ENCODE measurements around the gene POLR3GL.
A peak's percentile ranks its signal among the peaks of the same experiment; 100 is the strongest.

The POLR3GL gene

DNA sequence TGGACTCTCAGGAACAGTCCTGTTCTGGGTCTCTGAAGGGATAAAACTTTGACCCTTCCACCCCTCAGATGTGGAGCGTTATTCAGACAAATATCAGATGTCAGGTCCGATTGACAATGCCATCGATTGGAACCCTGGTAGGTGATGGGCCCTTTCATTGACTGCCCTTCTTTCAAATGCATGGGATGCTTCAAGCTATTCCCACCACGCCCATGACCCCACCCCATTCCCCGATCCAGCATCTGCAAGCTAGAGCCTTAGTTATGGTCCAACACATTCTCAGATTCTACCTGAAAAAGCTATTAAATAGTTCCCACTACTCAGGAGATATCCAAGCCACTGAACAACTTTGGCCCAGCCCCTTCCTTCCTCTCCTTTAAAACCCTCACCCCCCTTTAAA is 12.5 kb downstream of the POLR3GL start:
- no peak for DNase-seq

DNA sequence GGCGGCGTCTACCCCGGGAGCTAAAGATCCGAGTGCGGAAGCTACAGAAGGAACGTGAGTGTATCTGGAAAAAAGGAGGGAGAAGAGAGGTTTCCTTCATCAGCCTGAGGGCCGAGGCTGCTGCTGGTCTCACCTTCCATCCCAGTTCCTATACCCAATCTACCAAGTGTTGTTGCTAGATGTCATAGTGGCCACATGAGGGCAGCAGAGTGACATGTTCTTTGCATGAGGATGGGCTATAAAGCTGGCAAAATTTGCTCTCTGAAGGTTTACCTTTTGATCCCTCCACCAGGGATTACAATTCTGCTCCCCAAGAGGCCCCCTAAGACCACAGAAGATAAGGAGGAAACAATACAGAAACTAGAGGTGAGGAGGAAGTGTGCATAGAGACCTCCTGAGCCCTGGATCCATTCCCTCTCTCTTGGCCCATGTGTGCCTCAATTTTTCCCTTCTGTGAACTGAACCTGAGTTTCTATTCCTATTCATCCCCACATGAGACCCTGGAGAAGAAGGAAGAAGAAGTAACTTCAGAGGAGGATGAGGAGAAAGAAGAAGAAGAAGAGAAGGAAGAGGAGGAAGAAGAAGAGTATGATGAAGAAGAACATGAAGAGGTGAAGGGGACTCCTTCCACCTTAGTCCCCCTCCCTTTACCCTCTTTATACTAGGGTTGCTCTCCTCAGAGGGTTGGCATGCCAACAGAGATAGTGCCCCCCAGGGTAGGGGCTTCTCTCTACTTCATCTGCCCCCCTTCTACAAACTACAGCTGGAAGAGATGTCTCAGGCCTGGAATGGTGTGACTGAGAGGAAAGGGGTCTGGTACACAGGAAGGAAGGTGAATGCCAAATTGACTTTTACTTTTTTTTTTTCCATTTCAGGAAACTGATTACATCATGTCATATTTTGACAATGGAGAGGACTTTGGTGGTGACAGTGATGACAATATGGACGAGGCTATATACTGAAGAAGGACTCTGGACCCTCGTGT is 13.3 kb downstream of the POLR3GL start:
- peak in 4 of 5 experiments; percentile 43 to 89 (median 64) for DNase-seq

DNA sequence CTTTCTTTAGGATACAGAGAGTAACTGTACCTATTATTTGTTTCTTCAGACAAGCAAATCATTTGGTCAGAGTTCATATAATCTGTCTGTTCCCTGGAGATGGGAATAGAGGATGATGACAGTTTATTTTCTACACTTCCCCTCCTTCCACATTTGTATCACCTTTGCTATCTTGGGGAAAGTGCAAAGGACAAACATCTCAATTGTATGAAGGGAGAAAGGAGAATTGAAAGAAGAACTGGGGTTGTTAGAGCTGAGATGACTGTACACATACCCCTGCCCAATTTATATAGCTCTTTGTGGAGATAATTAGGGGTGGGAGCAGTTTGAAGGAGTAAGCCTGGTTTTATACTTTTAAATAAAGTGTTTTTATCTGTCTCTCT is 14.0 kb downstream of the POLR3GL start:
- no peak for DNase-seq

DNA sequence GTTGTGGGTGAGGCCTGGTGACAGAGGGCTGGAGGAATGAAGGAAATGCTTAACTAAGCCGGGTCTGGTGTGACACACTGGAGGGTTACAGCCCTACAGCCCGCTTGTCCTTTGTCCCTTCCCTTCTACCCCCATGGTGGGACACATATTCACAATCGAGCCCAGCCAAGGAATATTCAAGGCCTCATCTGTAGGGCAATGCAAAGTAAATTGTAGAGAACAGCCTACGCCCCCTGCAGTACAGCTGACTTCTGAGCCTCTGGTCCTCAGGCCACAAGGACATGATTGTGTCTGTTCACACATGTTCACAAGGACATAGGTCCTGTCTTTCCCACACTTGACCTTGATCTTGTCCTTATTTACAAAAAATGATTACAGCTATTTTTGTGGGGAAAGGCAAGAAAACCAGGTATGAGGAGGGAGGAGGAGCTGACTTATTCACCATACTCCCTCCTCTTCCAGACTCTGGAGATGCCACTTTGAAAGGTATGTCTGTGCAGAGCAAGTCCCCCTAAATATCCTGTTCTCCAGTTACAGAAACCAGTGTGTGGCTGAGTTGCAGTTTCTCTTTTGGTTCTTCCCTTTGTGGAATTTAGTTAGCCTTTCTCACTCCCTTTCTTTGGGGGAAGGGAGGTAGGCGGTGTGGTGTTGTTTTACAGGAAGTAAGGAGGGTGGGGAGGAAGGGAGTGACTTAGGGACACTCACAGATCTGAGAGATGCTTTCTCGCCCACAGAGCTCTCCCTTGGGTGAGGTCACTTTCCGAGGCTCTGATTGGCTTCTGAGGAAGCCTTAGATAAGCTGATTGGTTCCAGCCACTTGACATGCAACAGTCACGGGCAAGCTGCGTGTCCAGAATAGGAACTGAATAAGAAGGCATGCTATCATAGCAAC is 14.6 kb downstream of the POLR3GL start:
- peak in 4 of 5 experiments; percentile 60 to 97 (median 68) for DNase-seq

DNA sequence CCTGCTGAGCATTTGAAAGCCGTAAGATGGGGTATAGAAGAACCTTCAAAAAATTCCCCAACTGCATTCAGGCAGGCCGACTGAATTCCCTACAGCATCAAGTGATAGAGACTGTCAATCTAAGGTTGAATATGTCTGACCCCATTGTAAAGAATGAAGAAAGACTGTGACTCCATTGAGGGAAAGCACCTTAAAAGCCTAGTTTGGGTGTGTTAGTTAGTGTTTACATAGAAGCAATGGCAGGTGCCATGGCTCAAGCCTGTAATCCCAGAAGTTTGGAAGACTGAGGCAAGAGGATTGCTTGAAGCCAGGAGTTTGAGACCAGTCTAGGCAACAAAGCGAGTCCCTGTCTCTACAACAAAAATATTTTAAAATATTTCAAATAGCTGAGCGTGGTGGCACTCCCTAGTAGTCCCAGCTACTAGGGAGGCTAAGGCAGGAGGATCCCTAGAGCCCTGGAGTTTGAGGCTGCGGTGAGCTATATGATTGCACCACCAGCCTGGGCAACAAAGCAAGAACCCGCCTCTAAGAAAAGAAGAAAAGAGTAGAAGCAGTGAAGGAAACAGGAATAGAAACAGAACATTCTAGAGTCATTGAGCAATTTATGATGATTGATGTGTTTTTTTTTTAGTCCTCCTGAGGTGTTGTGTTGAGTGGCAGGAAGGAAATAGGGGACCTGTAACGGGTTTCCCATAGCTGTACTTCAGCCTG is 15.4 kb downstream of the POLR3GL start:
- peak in 2 of 5 experiments; percentile 60 to 72 for DNase-seq

DNA sequence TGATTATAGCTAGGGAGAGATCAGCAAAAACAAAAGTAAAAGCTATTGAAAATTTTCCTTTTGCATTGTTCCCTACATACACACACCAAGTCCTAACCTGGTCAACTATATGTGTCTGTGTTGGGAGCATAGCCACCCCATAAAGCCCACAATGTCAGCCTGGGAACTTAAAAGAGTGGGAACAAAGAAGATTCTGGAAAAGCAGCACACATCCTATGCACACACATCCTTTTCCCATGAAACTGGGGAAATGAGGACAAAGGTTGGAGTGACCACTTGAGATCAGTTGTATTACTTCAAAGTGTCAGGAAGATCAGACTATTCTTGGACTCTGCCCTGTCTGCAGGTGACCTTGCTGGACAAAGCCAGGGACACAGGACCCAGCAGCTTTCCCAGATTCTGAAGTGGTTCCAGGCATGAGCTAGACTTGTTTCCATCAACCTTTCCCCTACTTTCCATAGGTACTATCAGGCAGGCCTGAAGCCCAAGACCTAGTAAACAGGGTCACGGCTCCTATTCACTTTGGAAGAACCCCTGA is 16.0 kb downstream of the POLR3GL start:
- DNase-seq = no peak

DNA sequence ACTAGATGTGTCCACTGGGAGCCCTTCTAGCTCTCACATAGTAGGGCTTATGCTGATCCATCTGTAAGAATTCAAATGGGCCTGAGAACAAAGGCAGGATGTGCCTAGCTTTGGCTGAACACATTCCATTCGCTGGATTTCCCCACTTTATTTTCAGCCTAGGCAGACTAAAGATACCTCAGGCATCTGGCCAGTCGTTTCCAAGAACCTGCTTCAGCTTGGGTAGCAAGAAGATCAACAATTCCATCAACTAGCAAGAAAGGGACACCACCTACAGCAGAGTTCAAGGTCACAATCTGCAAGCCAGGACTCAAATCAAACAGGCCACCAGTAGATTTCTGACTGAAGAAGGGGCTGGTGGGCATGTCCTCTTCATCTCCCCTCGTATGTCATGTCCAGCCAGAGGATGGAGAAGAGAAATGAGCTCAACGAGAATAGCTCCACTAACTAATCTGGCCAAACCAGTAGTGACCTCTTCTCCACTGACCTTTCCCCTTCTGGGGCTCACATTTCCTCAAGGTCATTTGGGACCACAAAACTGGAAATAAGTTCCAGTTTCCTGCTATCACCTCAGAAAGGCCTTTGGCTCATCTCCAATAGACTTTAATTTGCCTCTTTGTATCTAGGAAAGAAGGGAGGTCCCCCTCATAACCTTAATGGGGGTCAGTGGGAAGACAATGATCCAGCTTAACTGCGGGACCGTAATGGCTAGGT is 17.7 kb downstream of the POLR3GL start:
- no peak for DNase-seq

DNA sequence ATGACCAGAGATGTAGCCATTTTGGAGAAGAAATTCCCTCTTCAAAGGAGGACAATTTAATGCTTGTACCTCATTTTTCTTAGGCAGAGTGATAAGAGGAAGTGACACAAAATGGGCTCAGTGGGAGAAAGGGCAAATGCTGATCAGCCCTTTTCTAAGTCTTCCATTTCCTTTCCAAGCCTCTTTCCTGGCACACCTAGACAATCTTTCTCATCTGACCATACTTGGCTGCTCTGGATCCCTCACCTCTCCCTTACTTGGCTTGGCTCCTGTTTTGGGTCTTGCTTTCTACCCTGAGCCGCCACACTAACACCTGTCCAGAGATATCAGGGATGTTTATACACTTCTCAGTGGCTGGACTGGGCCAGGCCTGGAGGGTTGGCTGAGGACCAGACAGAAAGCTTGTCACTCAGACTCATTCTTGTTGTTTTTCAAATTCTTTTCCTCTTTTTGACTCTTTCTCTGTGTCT is 18.8 kb downstream of the POLR3GL start:
- DNase-seq = no peak

DNA sequence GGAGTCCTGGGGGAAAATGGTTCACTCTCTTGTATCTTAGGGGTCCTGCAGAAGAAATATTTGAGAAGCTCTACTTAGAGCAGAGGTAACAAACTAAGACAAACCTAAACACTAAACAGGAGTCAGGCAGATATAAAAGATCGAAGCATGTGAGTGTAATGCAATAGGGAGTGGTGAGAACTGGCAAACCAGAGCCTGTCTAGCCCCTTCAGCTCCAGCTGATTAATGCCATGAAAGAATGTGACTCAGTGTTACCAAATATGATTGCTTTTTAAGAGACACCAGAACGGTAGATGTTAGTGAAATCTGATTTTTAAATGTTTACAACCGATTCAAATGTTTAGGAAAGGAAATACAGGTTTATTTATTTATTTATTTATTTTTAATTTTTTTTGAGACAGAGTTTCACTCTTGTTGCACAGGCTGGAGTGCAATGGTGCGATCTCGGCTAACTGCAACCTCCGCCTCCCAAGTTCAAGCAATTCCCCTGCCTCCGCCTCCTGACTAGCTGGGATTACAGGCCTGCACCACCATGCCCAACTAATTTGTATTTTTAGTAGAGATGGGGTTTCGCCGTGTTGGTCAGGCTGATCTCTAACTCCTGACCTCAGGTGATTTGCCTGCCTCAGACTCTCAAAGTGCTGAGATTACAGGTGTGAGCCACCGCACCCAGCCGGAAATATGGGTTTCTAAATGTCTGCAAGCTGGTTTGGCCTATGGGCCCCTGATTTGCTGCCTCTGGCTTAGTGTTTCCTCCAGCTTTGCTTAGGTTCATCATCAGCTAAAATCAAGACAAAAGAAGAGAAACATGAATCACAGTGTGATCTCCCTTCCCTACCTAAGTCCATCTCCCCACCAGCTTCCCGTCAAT is 19.7 kb downstream of the POLR3GL start:
- peak in 2 of 5 experiments; percentile 62 to 69 for DNase-seq

DNA sequence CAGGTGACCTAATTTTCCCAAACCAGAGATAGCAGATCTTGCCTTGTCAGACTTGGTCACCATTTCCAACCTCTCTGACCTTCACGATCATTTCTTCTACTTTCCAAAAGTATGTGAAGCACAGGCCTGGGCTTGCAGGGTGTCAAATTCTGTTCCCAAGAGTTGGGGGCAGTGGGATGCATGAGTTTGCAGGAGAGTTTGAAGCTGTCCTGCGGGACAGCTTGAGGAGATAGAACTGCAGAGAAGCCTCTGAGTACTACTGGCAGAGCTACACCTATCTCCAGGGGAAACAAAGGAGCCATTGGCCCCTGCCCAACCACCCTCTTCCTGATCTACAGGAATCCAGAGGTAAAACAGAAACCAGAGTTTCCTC is 20.6 kb downstream of the POLR3GL start:
- no peak for DNase-seq

DNA sequence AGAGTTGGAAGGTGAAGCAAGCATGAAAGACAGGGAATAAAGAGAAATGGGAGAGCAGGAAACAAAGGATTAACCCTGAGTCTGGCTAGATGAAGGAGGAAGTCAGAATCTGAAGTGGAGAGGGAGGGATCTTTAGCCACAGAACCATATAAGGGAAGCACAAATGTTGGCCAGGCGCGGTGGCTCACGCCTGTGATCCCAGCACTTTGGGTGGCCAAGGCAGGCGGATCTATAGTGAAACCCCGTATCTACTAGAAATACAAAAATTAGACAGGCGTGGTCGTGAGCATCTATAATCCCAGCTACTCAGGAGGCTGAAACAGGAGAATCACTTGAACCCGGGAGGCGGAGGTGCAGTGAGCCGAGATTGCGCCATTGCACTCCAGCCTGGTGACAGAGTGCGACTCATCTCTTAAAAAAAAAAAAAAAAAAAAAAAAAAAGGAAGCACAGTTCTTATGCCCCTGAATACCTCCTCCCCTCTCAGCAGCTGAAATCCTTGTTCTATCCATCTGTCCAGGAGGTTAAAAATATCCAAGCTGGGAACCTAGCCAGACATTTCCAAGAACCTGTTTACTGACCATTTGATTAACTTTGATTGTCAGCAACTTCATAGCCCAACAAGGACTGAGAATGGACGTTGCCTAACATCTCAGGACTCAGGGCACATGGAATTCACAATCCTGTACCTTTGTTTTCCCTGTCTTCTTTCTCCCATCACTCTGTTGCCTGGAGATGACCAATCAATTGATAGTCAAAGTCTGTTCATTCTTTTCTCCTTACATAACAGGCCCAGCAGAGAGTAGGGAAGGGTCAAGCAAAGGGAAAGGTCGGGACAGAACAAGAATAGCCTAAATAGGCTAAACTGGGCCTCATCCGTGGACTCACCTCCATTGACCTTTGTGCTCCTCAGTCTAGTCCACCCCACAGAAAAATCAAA is 21.3 kb downstream of the POLR3GL start:
- DNase-seq = no peak

DNA sequence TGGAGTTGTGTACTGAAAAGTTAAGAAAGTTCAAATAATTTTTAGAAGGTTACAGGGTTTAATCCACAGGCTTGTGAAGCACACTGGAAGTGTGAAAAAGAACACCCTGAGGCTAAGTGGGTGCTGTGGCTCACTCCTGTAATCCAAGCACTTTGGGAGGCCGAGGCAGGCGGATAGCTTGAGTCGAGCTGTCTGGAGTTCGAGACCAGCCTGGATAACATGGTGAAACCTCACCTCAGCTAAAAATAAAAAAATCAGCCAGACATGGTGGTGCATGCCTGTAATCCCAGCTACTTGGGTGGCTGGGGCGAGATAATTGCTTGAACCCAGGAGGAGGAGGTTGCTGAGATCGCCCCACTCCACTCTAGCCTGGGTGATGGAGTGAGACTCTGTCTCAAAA is 22.1 kb downstream of the POLR3GL start:
- no peak for DNase-seq

DNA sequence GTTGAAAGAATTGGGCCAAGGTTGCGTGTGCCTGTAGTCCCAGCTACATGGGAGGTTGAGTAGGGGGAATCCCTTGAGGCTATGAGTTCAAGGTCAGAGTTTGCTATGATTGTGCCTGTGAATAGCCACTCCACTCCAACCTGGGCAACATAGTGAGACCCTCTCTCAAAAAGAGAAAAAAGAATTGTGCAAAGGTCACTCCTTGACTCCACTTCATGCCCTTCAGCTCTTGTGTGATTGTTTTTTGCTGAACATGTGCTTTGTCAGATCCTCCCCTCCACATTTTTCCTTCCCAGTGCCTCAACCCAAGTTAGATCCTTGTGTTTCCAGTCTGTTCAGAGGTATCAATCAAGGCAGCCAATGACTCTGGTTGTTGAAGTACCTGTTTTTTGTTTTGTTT is 23.4 kb downstream of the POLR3GL start:
- no peak for DNase-seq

DNA sequence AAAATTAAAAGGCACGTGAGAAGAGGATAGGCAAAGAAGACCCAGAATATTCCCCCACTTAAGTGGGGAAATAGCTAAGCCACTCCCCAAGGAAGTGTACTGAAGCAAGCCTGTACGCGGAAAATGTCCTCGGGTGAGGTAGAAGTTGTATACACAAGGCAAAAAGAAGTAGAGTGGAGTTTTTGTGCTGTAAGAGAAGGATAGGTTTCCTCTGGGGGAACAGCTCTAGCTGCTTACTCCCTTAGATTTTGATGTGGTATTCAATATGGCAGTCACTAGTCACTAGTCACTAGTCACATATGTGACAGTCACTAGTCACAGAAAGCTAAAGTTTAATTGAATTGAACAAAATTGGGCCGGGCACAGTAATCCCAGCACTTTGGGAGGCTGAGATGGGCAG is 24.3 kb downstream of the POLR3GL start:
- no peak for DNase-seq

DNA sequence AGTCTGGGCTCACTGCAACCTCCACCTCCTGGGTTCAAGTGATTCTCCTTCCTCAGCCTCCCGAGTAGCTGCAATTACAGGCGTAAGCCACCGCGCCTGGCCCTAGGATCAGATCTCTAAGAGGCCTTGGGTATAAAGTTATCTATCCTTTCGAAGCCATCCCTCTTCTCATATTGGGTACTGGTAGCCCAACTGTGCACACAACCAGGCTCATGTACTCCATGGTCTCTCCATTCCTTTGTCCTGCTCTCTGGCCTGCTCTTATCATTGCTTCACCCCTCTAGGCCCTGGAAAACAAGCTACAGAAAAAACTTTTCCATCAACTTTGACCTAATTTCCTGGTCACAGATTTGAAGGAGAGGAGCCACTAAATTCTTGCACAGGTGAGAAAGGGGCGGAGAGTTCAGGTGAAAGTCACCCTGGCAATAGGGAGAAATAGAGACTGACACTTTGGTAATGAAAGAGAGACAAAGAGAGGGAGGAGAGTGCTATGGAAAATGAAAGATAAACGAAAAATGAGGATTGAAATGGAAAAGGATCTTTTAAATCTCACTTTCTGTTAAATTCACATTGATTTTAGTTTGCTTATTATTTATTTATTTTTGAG is 25.9 kb downstream of the POLR3GL start:
- peak in 2 of 5 experiments; percentile 17 to 51 for DNase-seq

DNA sequence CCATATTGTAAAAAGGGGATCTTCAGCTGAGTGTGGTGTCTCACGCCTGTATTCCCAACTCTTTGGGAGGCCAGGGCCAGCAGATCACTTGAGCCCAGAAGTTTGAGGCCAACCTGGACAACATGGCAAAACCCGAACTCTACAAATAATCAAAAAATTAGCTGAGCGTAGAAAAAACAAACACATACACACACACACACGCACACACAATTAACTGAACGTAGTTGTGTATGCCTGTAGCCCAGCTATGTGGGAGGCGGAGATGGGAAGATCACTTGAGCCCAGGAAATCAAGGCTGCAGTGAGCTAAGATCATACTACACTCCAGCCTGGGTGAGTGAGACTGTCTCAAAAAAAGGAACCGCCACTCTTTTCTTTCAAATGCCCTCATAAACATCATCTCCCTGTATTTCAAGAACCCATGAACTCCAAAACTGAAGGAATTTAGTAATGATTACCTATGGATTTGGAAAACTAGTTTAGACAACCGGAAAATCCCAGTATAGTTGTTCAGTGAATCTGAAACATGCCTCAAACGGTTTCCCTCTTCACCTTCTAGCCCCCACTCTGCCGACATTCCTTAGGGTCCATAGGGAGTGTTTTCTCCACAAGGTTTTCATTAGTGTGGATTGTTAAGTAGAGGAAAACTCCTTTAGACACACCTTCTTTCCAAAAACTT is 27.4 kb downstream of the POLR3GL start:
- peak in 1 of 5 experiments; percentile 58 for DNase-seq

DNA sequence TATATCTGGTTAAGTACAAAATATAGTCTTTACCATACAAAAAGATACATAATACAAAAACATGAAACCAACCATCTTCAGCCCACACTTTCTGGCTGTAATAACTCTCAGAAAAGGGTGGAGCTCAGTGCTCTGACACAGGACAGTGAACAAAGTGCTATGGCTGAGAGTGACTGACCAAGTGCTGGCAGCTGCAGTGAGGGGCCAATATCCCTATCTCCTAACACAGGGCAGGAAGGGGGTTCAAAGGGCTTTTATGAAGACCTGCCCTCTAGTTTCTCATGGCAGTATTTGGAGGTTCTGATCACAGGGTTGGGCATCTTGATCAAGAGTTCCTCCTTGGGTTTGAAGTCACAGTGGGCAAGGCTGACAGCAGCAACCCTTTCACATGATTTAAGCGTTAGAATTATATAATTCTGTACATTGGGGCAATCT is 28.0 kb downstream of the POLR3GL start:
- DNase-seq = peak in 1 of 5 experiments; percentile 28

DNA sequence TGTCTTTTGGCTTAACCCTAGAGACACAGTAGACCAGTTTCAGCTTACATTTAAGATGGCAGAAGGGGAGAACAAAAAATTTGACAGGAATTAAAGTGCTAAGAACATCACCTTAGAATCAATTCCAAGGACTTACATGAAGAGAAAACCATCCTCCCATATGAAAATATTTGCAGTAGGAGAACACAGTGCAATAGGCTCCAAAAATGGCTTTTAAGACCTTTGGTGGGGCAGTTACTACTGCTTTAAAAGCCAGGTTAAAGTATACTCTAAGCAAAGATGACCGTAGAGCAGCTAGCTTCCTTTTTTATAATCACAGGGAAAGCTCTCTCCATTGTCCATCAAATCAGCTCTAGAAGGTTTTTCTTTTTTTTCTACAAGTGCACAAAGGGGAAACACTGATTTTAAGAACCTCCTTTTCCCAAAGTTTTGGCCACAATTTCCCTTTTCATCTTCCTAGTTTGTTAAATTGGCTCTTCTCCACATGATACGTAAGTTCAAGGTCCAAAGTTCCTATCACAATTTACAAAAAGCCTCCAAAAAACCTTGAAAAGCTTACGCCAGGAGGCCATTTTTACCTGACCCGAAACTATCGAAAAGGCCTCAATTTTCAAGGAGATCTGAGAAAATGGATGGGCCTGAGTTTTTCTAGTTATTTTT is 28.6 kb downstream of the POLR3GL start:
- no peak for DNase-seq
